K562 (cell line): ENCODE measurements around the gene EEFSEC. TPM values are rescaled to one million over a fixed set of nuclear protein-coding genes. Genes with fewer than 3 reads are reported as not detected.

Source experiments
- ATF3 ChIP-seq, 2 experiments: fragments of 450-650 bp in 1 of 2; sonication (generic) in 1 of 2; formaldehyde crosslinking in 1 of 2; IDR thresholded peaks in 1 of 2; conservative IDR thresholded peaks in 1 of 2; 2 replicates each; pipeline versions ENCODE4 v1.6.1 to v1.8.1; 2016 to 2023; ENCODE audit warnings: mild to moderate bottlenecking in 2 of 2, moderate library complexity in 2 of 2, inconsistent platforms in 1 of 2, missing genetic modification reagents in 1 of 2
- CREM ChIP-seq: IDR thresholded peaks from 2 replicates; pipeline ENCODE4 v1.6.1; 2014; ENCODE audit warnings: antibody characterized with exemption, low read depth
- DMBX1 ChIP-seq: fragments of 250-450 bp; sonication (Bioruptor Pico); IDR thresholded peaks from 2 replicates; pipeline ENCODE4 v1.8.0; 2022; ENCODE audit warnings: inconsistent platforms, mild to moderate bottlenecking, moderate library complexity, borderline replicate concordance
- EP300 ChIP-seq: IDR thresholded peaks from 2 replicates; pipeline ENCODE4 v1.6.1; 2012; ENCODE audit warnings: low read length, improper control_type of control experiment
- ETV1 ChIP-seq: fragments of 450-650 bp; conservative IDR thresholded peaks from 2 replicates; pipeline ENCODE4 v1.6.1; 2016; ENCODE audit warnings: missing genetic modification characterization, control low read depth, low read depth, missing compliant biosample characterization
- HMBOX1 ChIP-seq: sonication (generic); IDR thresholded peaks from 2 replicates; pipeline ENCODE4 v1.6.1; 2016
- KLF6 ChIP-seq: fragments of 250-450 bp; sonication (Bioruptor Pico); IDR thresholded peaks from 2 replicates; pipeline ENCODE4 v1.4.0; 2020; ENCODE audit warnings: mild to moderate bottlenecking, moderate library complexity, borderline replicate concordance
- RERE ChIP-seq: sonication (generic); formaldehyde crosslinking; IDR thresholded peaks from 2 replicates; pipeline ENCODE4 v1.8.0; 2023; ENCODE audit warnings: missing genetic modification reagents, mild to moderate bottlenecking, borderline replicate concordance
- RFX1 ChIP-seq: fragments of 450-650 bp; IDR thresholded peaks from 2 replicates; pipeline ENCODE4 v1.6.1; 2016; ENCODE audit warnings: mild to moderate bottlenecking, moderate library complexity
- TAF1 ChIP-seq: IDR thresholded peaks from 2 replicates; pipeline ENCODE4 v1.6.1; 2011; ENCODE audit warnings: mild to moderate bottlenecking, low read length, moderate library complexity; ENCODE audit not compliant: insufficient read depth, control insufficient read depth, severe bottlenecking; ENCODE audit errors: extremely low read depth
- TCF7 ChIP-seq: sonication (generic); IDR thresholded peaks from 2 replicates; pipeline ENCODE4 v1.6.1; 2016; ENCODE audit warnings: antibody characterized with exemption, borderline replicate concordance
- ZFP30 ChIP-seq: fragments of 250-450 bp; sonication (Bioruptor Pico); IDR thresholded peaks from 2 replicates; pipeline ENCODE4 v1.8.0; 2022; ENCODE audit warnings: moderate library complexity, mild to moderate bottlenecking, inconsistent platforms, borderline replicate concordance
- ZNF146 ChIP-seq: IDR thresholded peaks from one replicate; pipeline ENCODE4 v1.6.1; 2018; ENCODE audit warnings: missing compliant biosample characterization; ENCODE audit not compliant: unreplicated experiment
- ZNF384 ChIP-seq: IDR thresholded peaks from 2 replicates; pipeline ENCODE4 v1.6.1; 2012; ENCODE audit warnings: low read depth, low read length, improper control_type of control experiment
- ZNF592 ChIP-seq: fragments of 450-650 bp; IDR thresholded peaks from 2 replicates; pipeline ENCODE4 v1.6.1; 2017; ENCODE audit warnings: antibody characterized with exemption, mild to moderate bottlenecking
- polyA plus RNA-seq, 8 experiments: library from polyadenylated mRNA; depleted of rRNA in 4 of 8; stranded (reverse) in 5 of 8; unstranded in 3 of 8; fragments of >200 nt; fragmentation: Nextera tagmentation in 2 of 8; fragmentation: Illumina TruSeq in 1 of 8; extraction: Ambion mirVana in 2 of 8; extraction: Trizol in 1 of 8; gene quantifications; 2 replicates each; pipeline versions ENCODE4 v1.2.1 to v1.2.3, GENCODE V29; 2011 to 2014; ENCODE audit warnings: inconsistent platforms in 1 of 8, missing spikeins in 1 of 8
- total RNA-seq, 7 experiments: library from RNA; depleted of rRNA in 6 of 7; stranded (reverse); fragments of >200 nt in 6 of 7; fragmentation: Illumina TruSeq in 2 of 7; extraction: Trizol in 2 of 7; gene quantifications; 2 replicates each; pipeline versions ENCODE4 v1.2.1 to v1.2.3, GENCODE V29; 2011 to 2021; ENCODE audit warnings: low replicate concordance in 1 of 7

The EEFSEC gene
- total and polyA plus RNA-seq, 9 of the 15 experiments (the other 6 are each of a cell fraction or from before 2014, with no cell fraction given) = 0.35 to 11.8 (median 7.7) TPM

GRCh38 chr3:128415200-128415772 is 262.0 kb downstream of the EEFSEC start (continued):
- TF ChIP-seq RERE (CRISPR knock-in tag) (0 out of 2 replicates have a peak, but pooled peaks have one; percentile 13), EP300 (peak; percentile 81), ATF3 (IDR thresholded peaks at IDR 0.05) (peak; percentile 83), ATF3 (CRISPR knock-in tag; conservative IDR thresholded peaks at IDR 0.05) (no peak), ZNF384 (no peak), HMBOX1 (no peak), TAF1 (no peak), TCF7 (no peak), CREM (no peak), ZNF592 (peak; percentile 58), ZFP30 (CRISPR knock-in tag) (no peak), KLF6 (CRISPR knock-in tag) (peak; percentile 14; the same call in 1 of the 2 replicates), RFX1 (no peak), ZNF146 (CRISPR knock-in tag) (no peak), ETV1 (tag) (peak; percentile 15; the same call in 1 of the 2 replicates), DMBX1 (peak; percentile 78)
